Skeletal muscle cell (primary cell): ENCODE data around the gene PPM1L.

Experiments used
- DNase-seq: peaks from one replicate; pipeline ENCODE4 v3.0.0-alpha.2; 2010; ENCODE audit warnings: low read depth
- H3K4me3 ChIP-seq: 2 replicates; pipeline ENCODE4 v1.5.1; 2011; ENCODE audit warnings: low read depth, mild to moderate bottlenecking, control low read depth, low read length, moderate library complexity

The PPM1L gene

GRCh38 chr3:161103776-161104385 lies 347.9 kb downstream of the PPM1L start:
- DNase-seq = no peak
- H3K4me3 ChIP-seq = peak overlapping the region; percentile 69

- peak within 1 kb of the TSS; percentile 69 for H3K4me3 ChIP-seq
- DNase-seq = peak; percentile 20
Observed at GRCh38 chr3:161104561-161105551, 348.8 kb downstream of the PPM1L start, which contains the start of gene B3GALNT1. Gene B3GALNT1, minus strand, starts transcription at chr3:161105349. Its CDS starts 18,595 bp downstream, at chr3:161086754.

- no peak overlapping the region for H3K4me3 ChIP-seq
Observed at GRCh38 chr3:161107311-161107710, 351.3 kb downstream of the PPM1L start.

GRCh38 chr3:161108840-161109239 lies 352.8 kb downstream of the PPM1L start:
- no peak for DNase-seq
- no peak overlapping the region for H3K4me3 ChIP-seq

More at GRCh38 chr3:161107311-161107710, 351.3 kb downstream of the PPM1L start:
- DNase-seq = no peak

DNA sequence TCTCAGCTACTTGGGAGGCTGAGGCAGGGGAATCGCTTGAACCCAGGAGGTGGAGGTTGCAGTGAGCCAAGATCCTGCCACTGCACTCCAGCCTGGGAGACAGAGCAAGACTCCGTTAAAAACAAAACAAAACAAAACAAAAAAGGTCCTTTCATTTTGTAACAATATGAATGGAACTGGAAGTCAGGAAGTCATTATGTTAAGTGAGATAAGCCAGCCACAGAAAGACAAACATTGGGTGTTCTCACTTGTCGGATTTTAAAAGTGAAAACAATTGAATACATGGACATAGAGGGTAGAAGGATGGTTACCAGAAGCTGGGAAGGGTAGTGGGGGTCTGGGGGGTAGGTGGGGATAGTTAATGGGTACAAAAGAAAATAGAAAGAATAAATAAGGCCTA lies 361.6 kb downstream of the PPM1L start:
- DNase-seq = no peak
- H3K4me3 ChIP-seq = no peak overlapping the region

DNA sequence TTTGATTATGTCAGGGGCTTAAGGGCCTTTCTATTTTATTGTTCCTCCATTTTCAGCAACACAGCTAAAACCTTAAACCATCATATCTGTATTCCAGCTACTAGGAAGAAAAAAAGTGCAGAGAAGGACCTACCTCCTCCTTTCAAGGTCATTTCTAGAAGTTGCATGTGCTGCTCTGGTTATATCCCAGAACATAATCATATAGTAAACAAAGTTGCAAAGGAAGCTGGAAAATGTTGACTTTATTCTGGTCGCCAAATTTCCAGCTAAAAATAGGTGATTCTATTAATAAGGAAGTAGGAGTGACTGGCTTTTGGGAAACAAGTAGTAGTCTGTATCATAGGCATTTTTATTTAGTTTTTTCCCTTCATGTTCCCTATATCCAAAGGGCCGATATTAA lies 370.5 kb downstream of the PPM1L start:
- no peak overlapping the region for H3K4me3 ChIP-seq
- DNase-seq = no peak
